Anterior cingulate cortex (tissue), 58 donors: ENCODE data around the gene SALL2.
A peak's percentile ranks its signal among the peaks of the same experiment; 100 is the strongest.
"Not testable (repeated sequence)": the region's sequence is repeated elsewhere in the genome, so short reads cannot be mapped to it uniquely, and the experiment has no call there.

Experiments
- DNase-seq, 58 donors: peaks; one replicate each; lab custom pipeline; 2025; lab: John Stamatoyannopoulos, UW

Gene SALL2

DNA sequence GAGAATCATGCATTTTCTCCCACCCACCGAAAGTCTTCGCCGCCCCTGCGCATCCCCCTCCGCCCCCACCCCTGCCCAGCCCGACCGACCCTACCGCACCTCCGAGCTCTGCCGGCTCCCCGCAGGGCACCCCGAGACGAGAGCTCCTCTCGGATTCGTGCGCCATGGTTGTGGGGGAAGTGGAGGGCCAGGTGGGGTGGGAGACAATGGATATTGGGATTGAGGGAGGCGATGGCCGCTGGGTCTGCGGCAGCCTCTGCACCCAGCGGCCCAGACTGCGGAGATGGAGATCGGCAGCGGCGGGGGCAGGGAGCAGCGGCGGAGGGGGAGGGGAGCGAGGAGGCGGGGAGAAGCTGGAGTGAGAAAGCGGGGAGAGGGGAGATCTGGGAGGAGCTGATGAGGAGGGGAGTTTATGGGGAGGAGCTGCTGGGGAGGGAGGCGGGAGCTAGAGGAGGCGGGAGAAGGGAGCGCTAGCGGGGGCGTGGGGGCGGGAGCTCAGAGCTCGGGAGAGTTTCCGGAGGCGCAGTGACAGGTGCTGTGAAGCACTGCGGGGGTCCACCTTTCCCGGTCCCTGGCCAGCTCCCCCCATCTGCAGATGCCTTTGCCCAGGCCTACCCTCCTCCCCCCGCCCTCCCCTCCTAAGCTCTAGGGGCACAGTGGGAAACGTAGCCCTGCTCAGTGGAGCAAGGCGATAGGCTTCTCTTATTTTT, at the start of gene SALL2:
TSS of gene SALL2 (minus strand) at position 385 of the 710 bp plus-strand sequence. CDS start at position 166, 219 bp downstream.
- DNase-seq: peak in 57 of 58 donors; percentile 11 to 88 (median 69)

DNA sequence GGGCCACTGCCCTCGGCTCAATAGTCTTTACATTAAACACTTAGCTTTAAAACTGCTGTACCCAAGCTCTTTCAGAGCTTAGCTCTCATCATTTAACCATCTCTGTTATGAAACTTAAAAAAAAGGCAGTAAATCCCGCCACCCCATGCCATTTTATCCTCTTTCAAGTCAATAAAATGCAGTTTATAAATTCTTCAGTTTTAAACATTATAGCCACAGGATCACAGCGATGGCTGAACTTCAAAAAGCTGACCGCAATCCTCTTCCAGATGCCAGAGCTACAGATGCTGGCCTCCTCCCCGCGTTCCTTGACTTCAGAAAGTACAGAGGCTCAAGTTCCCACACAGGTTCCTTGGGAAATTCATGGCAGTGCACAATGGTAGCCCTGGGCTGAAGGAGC, 49.5 kb upstream of the SALL2 start:
- DNase-seq: no peak

DNA sequence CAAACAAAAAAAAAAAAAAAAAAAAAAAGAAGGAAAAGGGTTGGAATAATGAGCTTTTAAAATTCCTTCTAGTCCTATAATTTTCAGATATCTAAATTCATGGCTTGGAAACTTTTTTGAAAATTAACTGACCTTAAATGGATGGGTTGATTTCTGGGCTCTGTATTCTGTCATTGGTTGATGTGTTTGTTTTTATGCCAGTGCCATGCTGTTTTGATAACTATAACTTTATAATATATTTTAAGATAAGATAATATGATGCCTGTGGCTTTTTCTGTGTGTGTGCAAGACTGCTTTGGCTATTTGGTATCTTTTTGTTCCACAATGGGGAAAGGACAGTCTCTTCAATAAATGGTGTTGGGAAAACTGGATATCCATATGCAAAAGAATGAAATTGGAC, 46.5 kb upstream of the SALL2 start:
- DNase-seq: no peak

DNA sequence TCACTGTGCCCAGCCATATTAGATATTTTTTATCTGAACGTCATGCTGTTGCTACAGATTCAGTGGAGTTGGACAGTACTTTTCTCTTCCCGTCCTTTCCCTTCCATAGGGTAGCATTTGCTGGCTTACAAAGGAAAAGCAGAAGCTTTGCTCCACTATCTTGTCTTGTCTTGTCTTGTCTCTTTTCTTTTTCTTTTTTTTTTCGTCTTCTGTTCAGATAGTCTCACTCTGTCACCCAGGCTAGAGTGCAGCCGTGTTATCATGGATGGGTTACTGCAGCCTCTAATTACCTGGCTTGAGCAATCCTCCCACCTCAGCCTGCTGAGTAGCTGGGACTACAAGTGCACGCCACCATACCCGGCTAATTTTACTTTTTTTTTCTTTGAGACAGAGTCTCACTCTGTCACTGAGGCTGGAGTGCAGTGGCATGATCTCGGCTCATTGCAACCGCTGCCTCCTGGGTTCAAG, 32.6 kb upstream of the SALL2 start:
- no peak for DNase-seq

DNA sequence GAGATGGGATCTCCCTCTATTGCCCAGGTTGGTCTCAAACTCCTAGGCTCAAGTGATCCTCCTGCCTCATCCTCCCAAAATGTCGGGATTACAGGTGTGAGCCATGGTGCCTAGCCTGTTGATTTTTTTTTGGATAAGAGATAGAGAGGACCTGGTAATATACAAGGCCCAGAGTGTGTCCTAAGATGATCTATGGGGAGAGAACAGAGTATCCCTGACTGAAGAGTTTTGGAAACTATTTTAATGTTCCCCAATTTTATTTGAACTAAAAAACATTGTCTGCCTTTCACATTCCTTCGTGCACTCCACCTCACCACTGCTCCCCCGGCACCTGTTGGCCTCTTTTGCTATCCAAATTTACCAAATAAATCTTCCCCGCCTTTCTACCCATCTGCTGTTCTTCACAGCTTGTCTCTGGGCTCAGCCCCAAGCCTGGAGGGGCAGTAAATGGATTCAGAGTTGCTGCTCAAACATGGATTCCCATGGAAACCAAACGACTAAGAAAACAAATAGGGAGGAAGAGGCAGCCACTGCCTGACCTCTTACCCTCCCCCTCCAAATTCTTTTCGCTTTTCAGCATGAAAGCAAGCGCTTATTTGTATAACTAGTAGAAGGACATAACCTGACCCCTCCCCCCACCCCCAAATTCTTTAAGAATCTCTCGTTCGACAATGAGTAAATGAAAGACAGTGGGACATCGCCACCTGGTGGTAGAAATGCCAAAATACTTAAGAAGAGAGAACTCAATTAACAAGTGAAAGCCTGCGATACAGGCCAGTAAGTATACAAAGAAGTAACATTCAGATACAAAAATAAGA, 31.1 kb upstream of the SALL2 start:
- peak in 54 of 58 donors; percentile 4 to 87 (median 62) for DNase-seq

DNA sequence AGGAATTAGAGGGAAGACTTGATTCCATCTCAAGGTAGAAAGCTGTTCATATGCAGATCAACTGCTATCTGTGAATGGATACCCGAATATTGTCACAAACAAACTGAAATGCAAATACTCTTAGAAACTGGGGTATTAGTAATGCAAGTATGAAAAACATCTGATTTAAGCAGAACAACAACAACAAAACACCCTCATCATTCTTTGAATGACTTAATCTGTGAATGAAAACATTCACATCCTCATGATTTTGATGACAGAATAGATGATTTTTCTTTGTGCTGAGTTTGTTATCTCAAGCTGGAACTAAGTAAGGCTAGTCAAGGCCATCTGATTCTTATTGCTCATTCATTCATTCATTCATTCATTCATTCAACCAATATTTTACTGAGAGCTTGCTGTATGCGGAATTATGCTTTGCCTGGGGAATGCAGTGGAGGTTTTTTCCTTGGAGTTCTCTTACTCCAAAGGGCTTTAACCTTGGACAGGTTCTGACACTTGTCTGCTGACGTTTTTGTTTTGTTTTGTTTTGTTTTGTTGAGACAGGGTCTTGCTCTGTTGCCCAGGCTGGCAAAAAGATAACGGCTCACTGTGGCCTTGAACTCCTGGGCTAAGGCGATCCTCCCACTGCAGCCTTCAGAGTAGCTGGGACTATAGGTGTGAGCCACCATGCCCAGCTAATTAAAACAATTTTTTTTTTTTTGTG, 30.4 kb upstream of the SALL2 start:
- DNase-seq: no peak

DNA sequence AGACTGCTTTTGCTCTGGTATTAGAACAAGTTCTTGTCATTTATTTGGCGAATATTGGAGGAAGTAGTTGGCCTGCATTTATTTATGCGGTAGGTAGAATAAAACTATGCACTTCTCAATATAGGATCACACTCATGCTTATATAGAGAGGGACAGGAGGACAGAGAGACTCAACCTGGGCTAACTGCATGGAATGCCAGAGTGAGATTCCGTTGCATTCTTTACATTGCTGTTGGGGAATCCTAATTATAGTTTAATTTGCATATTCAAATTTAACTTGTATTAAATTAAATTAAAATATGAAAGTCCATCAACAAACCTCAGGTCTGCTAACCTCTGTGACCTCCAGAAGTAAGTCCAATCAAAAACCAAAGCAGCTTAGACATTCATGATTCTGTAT, 27.1 kb upstream of the SALL2 start:
- no peak for DNase-seq

DNA sequence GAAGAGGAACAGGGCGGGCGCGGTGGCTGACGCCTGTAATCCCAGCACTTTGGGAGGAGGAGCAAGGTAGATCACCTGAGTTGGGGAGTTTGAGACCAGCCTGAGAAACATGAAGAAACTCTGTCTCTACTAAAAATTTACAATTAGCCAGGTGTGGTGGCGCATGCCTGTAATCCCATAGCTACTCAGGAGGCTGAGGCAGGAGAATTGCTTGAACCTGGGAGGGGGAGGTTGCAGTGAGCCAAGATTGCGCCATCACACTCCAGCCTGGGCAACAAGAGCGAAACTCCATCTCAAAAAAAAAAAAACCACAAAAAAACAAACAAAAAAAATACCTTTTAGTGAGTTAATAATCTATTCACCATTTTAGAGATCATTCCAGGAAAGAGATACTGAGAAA, 18.4 kb upstream of the SALL2 start:
- DNase-seq: not testable (repeated sequence)

DNA sequence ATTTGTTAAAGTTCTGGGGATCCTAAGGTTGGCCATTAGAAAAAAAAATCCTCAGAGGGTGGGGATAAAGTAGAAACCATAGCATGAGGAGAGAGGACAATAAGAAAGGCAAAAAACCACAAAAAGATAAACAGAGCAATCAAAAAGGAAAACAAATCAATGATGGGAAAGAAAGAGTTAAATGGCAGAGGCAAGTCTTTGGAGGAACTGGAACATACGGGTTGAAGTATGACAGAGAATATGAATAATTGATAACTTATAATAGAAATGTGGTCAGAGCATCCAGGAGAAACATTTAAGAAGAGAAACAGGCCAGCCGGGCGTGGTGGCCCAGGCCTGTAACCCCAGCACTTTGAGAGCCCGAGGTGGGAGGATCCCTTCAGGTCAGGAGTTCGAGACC, 17.8 kb upstream of the SALL2 start:
- DNase-seq: no peak

DNA sequence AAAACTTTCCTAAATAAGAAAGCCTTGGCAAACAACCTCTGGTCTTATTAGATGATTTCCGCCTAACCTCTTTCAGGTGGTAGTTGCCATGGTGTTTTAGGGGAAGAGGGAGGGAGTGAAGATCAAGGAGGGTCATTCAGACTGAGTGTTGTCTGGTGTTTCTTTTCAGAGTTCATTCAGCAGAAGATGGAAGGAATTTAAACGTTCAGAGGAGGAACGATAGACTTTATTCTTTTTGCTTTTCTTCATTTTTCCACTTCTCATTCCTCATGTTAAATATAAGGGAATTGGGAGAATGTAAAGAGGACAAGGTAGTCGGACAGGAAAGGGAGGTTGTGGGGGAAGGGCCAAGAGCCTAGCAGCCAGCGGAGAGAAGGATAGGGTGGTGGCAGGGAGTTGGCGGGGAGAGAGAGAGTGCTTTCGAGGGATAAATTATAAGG, 17.4 kb upstream of the SALL2 start:
- DNase-seq: no peak

DNA sequence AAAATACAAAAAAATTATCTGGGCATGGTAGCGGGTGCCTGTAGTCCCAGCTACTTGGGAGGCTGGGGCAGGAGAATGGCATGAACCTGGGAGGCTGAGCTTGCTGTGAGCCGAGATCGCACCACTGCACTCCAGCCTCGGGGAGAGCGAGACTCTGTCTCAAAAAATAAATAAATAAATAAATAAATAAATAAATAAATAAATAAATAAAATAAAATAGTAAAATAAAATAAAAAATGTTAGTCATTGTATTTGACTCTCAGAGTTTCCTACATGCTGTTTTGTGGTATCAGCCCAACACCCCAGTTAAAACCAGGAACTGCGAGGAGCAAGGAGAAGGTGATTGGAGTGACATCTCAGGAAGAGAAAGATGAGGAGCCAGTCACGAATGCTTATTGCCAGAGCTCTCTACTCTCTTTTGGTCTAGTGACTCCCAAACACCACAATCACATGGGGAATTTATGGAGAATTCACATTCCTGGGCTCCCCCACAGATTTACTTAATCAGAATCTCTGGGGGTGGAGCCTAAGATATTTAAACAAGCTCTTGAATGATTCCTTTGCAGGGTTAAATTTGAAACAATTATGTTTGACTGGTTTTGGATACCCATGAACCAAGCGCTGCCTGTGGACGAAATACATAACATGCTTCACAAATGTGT, 15.4 kb upstream of the SALL2 start:
- DNase-seq: no peak

DNA sequence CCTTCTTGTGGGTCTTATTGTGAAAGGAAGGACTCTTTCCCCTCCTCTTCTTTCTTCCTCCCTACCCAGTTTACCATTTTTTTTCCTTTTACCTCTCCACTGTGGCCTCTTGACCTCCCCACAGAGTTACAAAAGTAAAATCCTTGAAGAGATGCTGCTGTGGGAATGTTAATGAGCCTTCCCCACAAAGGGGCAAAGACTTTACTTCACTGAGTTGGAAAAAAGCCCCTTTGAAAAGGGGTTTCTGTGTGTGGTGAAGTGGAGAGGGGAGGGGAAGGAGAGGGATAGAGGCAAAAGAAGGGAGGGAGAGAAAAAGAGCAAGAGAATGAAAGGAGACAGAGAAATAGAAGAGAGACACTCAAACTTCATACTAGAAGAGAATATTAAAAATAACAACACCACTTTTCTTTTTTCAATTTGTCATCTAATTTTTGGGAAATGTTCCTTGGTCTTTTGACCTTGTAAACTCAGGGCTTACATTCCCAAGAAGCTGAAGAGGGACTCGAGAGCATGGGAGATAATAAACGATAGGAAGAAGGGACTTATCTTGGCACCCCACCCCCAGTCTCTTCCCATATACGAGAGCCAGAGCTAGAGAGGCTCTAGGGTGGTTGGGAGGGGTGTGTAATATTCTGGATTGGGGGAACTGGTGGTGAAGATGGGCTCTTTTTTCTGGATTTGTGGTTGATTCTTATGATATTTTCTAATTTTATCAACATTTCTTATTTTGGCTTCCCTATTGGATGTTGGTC, 13.2 kb upstream of the SALL2 start:
- DNase-seq: peak in 2 of 58 donors; percentile 4 to 32

DNA sequence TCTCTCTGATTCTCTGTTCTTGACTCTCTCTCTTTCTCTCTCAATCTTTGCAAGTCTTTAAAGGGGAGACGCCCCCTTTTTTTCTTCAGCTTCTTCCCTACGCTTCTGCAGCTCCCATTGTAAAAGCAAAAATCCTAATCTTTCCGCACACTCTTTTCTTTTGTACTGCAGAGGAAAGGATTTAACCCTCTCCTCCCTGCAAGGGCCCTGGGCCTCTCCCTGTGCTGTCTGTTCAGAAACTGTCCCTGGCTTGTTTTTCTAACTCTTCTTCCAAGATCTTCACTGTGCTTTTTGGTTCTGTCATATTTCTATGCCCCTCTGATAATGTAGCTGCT, 10.9 kb upstream of the SALL2 start:
- DNase-seq: no peak

DNA sequence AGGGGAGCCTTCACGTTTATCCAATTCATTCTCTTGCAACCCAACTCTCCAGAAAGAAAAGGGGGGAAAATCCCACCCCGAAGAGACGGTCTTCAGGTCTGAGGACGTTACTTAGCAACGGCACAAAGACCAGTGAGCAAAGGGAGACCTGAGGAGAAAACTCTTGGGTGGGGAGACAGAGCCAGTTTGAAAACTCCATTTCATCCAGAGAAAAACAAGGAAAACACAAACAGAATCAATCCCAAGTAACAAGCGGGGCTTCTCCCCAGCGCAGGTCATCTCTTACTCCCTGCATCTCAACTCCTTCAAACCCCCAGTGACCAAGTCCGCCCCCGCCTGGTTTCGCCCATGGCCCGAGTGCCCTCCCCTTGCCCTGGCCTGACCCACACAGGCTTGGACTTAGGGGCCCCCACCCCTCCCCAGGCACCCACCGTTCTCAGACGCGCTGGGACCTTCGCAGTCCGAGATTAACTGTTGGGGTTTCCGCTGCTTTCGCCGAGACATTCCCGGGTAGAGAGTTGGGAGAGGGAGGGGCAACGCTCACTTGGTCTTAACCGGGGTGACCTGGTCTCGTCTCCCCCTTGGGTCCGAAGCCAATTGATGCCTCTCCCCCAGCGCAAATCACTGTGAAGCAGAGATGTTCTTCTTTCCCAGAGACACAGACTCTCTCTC, 10.4 kb upstream of the SALL2 start:
- peak in 11 of 58 donors; percentile 4 to 43 (median 11) for DNase-seq

DNA sequence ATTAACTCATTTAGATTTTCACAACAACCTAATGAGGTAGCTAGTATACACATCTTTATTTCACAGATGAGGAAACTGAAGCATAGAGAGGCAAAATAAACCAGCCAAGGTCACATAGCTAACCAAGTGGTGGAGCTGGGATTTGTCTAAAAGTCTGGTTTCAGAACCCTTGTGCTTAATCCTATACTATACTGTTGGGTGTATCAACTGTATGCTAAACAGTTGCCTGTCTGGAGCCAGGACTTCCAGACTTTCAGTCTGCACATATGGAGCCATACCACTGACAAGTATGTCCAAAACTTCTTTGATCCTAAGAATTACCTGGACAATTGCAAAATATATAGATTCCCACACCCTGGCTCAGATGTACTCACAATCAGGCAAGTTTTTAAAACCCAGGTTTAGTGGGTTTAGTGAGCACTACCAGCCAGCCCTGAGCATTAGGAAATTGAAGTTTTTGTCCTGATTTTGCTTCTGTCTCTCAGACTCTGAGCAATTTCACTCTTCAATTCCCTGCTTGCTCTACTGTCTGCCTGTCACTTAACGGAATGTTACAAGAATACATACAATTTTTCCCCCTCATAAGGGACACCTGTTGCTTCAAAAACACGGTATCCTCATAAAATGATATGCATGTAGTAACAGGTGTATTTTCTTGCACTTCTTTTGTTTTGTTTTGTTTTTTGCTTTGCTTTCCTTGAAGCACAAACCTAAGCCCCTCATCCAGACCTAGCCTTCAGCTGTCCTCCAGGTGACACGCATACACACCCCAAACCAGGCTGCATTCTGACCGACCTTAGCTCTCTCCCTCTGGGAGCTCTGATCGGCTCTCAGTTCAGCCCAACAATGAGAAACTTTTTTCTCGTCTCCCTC, 9.6 kb upstream of the SALL2 start:
- DNase-seq: no peak

DNA sequence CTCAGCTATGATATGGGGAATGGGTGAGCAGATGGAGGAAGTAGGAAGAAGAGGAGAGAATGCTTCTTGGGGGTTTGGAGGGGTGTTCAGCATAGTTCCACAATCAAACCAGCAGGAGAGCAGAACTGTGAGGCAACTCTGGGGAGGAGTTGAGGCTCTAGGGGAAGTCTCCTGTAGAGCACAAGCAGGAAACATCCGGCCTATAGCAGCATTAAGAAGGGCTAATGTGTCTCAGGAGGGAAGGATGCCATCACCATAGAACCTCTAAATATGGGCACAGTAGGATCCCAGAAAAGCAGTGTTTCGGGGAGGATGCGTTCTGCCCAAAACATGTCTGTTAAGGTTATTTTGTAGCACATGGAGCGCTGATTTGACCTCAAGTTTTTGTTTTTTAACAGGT, 8.4 kb upstream of the SALL2 start:
- DNase-seq: no peak

DNA sequence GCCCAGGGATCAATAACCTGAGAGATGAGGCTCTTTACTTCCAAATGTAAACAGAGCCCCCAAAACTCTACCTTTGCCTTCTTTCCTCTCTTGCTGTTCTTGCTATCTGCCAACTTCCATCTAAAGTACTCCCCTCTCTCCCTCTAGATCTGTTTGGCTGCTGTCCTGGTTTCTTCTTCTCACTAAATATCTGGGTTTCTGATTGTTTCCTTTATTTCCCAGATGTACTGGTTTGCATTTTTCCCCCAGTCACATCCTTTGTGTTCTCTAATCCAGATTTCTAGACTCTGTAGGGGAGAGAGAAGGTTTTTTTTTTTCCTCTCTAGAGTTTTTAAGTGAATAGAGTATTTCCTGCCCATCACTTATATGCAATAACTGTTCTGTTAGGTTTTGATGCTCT, 7.1 kb upstream of the SALL2 start:
- no peak for DNase-seq

DNA sequence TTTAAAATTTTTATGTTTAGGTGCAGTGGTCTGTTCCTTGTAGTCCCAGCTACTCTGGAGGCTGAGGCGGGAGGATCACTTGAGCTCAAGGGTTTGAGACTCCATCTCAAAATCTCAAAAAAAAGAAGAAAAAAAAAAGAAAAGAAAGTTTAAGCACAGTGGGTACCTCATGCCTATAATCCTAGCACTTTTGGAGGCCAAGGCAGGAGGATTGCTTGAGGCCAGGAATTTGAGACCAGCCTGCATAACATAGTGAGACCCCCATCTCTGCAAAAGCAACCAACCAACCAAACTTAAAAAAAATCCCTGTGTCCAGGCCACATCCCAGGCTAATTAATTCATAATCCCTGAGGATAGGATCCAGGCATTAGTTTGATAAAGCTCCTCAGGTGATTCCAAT, 3.4 kb upstream of the SALL2 start:
- no peak for DNase-seq
